ENCODE results near the gene MCM10. TPM values are rescaled to one million over a fixed set of nuclear protein-coding genes. Genes with fewer than 3 reads are reported as not detected.

MCM10 gene
- total and polyA plus RNA-seq, 10 of the 15 experiments (the other 5 are each of a cell fraction or from before 2014, with no cell fraction given), result 5.8 to 35.1 (median 23.7) TPM

- 100% methylated on average over 5 of the region's 5 CpGs for WGBS (ENCODE audit: insufficient coverage, insufficient replicate concordance, low lambda C conversion rate, missing lambda C conversion rate)
- ChIA-PET CTCF (interaction anchor here (1.1 to 1.6 kb wide), 2 partner anchors 9 to 11 kb away, joined by 3 to 5 read pairs; no protein-coding TSS in a partner anchor), SMC1A (ENCODE audit: uncharacterized antibody, unreplicated experiment) (no interaction called here), RAD21 (ENCODE audit: unreplicated experiment) (no interaction called here), POLR2A (no interaction called here)
- Histone ChIP-seq H3K27ac (ENCODE audit: control insufficient read depth, insufficient read depth) (no peak overlapping the region), H4K20me1 (ENCODE audit: control insufficient read depth, insufficient read depth) (no peaks in the 10 kb centered on the region), H3K4me3 (no peak overlapping the region), H2AFZ (ENCODE audit: control insufficient read depth, low read depth, low read length) (no peak overlapping the region), H3K9me3 (replicated peaks; ENCODE audit: control insufficient read depth, insufficient read depth, low read length) (no peaks in the 10 kb centered on the region), H3K4me2 (ENCODE audit: control insufficient read depth, insufficient read depth) (no peak overlapping the region), H3K36me3 (ENCODE audit: control insufficient read depth in 2 of 2, insufficient read depth in 2 of 2, low read length in 1 of 2) (peaks cover 8 to 15% of the 10 kb centered on the region in 2 experiments), H3K4me1 (ENCODE audit: control insufficient read depth, insufficient read depth, low read length) (no peaks in the 10 kb centered on the region), H3K9ac (ENCODE audit: control insufficient read depth, insufficient read depth, low read length) (no peak overlapping the region), H3K79me2 (ENCODE audit: control insufficient read depth, insufficient read depth, low read length) (no peaks in the 10 kb centered on the region), H3K27me3 (replicated peaks in 1 of 2; ENCODE audit: control insufficient read depth in 2 of 2, insufficient read depth in 2 of 2, low read length in 1 of 2) (no peaks in the 10 kb centered on the region)
- TF ChIP-seq, protein P1, sequence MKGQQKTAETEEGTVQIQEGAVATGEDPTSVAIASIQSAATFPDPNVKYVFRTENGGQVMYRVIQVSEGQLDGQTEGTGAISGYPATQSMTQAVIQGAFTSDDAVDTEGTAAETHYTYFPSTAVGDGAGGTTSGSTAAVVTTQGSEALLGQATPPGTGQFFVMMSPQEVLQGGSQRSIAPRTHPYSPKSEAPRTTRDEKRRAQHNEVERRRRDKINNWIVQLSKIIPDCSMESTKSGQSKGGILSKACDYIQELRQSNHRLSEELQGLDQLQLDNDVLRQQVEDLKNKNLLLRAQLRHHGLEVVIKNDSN (IDR thresholded peaks at IDR 0.05; ENCODE audit: borderline replicate concordance, extremely low read length, insufficient read depth, low read depth, low read length), result no peak
- TF ChIP-seq ZNF207 (IDR thresholded peaks at IDR 0.05; ENCODE audit: borderline replicate concordance), result no peak
- no peak for TF ChIP-seq HDGF (IDR thresholded peaks at IDR 0.05)
- TF ChIP-seq DPF2 (IDR thresholded peaks at IDR 0.05), result no peak
- no peak for TF ChIP-seq BCL11A (IDR thresholded peaks at IDR 0.05; ENCODE audit: low read depth, low read length)
- no peak for TF ChIP-seq PAX8 (IDR thresholded peaks at IDR 0.05)
- BruUV-seq (replicated peaks), result no TSS peak
- intact Hi-C loops (cut with micrococcal nuclease; ENCODE audit: unreplicated experiment), result no loop called here
- no peak for DNase-seq (ENCODE audit: low read depth, low spot score)
- FAIRE-seq, result no peak
- in situ Hi-C loops (cut with MboI), result no loop called here
- ATAC-seq, result no peak
These were observed 30.0 kb downstream of the MCM10 start for GRCh38 chr10:13191362-13191761.

GRCh38 chr10:13193637-13194036 lies 32.3 kb downstream of the MCM10 start:
- no peak overlapping the region for H3K4me3 ChIP-seq
- no peak overlapping the region for H3K27ac ChIP-seq (ENCODE audit: control insufficient read depth, insufficient read depth)
- no peaks in the 10 kb centered on the region for H3K79me2 ChIP-seq (ENCODE audit: control insufficient read depth, insufficient read depth, low read length)
- FAIRE-seq (no peak), ATAC-seq (no peak), DNase-seq (ENCODE audit: low read depth, low spot score) (no peak)
- no peaks in the 10 kb centered on the region for H4K20me1 ChIP-seq (ENCODE audit: control insufficient read depth, insufficient read depth)
- no peak overlapping the region for H2AFZ ChIP-seq (ENCODE audit: control insufficient read depth, low read depth, low read length)
- BruUV-seq (replicated peaks), result no TSS peak
- CTCF ChIA-PET, result no interaction called here
- SMC1A ChIA-PET (ENCODE audit: uncharacterized antibody, unreplicated experiment), result no interaction called here
- H3K9ac ChIP-seq (ENCODE audit: control insufficient read depth, insufficient read depth, low read length), result no peak overlapping the region
- POLR2A ChIA-PET, result no interaction called here
- H3K9me3 ChIP-seq (replicated peaks; ENCODE audit: control insufficient read depth, insufficient read depth, low read length), result no peaks in the 10 kb centered on the region
- no peaks in the 10 kb centered on the region for H3K4me1 ChIP-seq (ENCODE audit: control insufficient read depth, insufficient read depth, low read length)
- 97% methylated on average over 7 of the region's 7 CpGs for WGBS (ENCODE audit: insufficient coverage, insufficient replicate concordance, low lambda C conversion rate, missing lambda C conversion rate)
- H3K4me2 ChIP-seq (ENCODE audit: control insufficient read depth, insufficient read depth), result no peak overlapping the region
- in situ Hi-C loops (cut with MboI) (no loop called here), intact Hi-C loops (cut with micrococcal nuclease; ENCODE audit: unreplicated experiment) (no loop called here)
- no peaks in the 10 kb centered on the region for H3K27me3 ChIP-seq (replicated peaks in 1 of 2; ENCODE audit: control insufficient read depth in 2 of 2, insufficient read depth in 2 of 2, low read length in 1 of 2)
- H3K36me3 ChIP-seq (ENCODE audit: control insufficient read depth in 2 of 2, insufficient read depth in 2 of 2, low read length in 1 of 2), result peaks cover 6 to 14% of the 10 kb centered on the region in 2 experiments; a peak in 3 of 4 replicates
- RAD21 ChIA-PET (ENCODE audit: unreplicated experiment), result no interaction called here
- TF ChIP-seq ASH2L (IDR thresholded peaks at IDR 0.05; ENCODE audit: borderline replicate concordance, low read depth), result no peak
- TF ChIP-seq USF2 (IDR thresholded peaks at IDR 0.05; ENCODE audit: borderline replicate concordance, low read depth, low read length), result no peak
- TF ChIP-seq, protein P2, sequence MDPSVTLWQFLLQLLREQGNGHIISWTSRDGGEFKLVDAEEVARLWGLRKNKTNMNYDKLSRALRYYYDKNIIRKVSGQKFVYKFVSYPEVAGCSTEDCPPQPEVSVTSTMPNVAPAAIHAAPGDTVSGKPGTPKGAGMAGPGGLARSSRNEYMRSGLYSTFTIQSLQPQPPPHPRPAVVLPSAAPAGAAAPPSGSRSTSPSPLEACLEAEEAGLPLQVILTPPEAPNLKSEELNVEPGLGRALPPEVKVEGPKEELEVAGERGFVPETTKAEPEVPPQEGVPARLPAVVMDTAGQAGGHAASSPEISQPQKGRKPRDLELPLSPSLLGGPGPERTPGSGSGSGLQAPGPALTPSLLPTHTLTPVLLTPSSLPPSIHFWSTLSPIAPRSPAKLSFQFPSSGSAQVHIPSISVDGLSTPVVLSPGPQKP (IDR thresholded peaks at IDR 0.05; ENCODE audit: low read depth, low read length), result no peak
- TF ChIP-seq PRDM15 (CRISPR knock-in tag; IDR thresholded peaks at IDR 0.05), result no peak
- TF ChIP-seq NFYA (IDR thresholded peaks at IDR 0.05; ENCODE audit: borderline replicate concordance, low read depth, low read length), result no peak
- TF ChIP-seq EGR1 (IDR thresholded peaks at IDR 0.05; ENCODE audit: borderline replicate concordance in 1 of 2, low read depth in 2 of 2, low read length in 2 of 2), result no peak

All from GM12878 (cell line).